Measurements from ENCODE around the gene TIGAR.

DNA sequence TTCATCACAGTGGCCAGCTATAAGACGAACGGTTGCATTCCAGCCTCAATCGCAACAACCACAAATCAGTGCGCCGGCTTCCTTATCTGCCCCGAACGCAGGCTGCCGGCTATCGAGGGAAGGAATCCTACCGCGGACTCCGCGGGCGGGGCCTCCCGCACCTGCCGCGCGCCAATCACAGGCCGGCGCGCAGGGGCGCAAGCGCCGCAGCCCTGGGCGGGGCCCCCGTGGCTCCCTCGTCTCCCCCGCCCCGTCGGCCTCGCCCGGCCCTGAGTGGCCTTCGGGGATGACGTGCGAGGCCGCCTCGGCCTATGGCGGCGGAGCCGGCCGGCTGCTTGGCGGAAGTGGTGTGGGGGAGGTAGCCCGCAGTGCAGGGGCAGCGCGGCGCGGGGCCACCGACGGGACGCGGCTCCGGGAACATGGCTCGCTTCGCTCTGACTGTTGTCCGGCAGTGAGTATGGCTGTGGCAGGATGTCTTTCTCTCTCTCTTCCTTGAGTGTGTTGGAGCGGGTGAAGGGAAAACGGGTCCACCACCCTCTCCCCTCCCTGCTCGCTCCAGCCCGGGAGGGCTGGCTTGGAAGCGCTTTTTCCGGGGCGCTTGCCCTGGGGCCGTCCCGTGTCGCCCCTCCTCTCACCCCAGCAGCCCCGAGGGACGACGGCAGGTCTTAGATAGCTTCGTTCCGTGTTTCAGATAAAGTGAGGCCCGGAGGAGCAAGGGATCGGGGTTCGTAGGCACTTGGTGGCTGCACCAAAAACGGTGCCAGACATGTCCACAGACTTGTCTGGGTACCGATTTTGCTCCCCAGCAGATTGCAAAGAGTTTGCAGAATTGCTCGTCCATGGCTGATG is at the start of gene TIGAR:
- TF ChIP-seq, protein P1, sequence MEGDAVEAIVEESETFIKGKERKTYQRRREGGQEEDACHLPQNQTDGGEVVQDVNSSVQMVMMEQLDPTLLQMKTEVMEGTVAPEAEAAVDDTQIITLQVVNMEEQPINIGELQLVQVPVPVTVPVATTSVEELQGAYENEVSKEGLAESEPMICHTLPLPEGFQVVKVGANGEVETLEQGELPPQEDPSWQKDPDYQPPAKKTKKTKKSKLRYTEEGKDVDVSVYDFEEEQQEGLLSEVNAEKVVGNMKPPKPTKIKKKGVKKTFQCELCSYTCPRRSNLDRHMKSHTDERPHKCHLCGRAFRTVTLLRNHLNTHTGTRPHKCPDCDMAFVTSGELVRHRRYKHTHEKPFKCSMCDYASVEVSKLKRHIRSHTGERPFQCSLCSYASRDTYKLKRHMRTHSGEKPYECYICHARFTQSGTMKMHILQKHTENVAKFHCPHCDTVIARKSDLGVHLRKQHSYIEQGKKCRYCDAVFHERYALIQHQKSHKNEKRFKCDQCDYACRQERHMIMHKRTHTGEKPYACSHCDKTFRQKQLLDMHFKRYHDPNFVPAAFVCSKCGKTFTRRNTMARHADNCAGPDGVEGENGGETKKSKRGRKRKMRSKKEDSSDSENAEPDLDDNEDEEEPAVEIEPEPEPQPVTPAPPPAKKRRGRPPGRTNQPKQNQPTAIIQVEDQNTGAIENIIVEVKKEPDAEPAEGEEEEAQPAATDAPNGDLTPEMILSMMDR (IDR thresholded peaks at IDR 0.05): no peak
- no peak for TF ChIP-seq EZH2 (IDR thresholded peaks at IDR 0.05; ENCODE audit: borderline replicate concordance, insufficient read depth, low read depth, low read length, poor library complexity, severe bottlenecking)
